GM23248 (cell line): ENCODE measurements around the gene RNASEH1. TPM values are rescaled to one million over a fixed set of nuclear protein-coding genes. Genes with fewer than 3 reads are reported as not detected.

Experiments used
- DNase-seq: peaks from one replicate; pipeline ENCODE4 v3.0.0-alpha.2; 2015
- H2AFZ ChIP-seq: fragments of 200-600 bp; sonication (generic); 2 replicates; pipeline ENCODE4 v1.6.1; 2016; ENCODE audit warnings: antibody characterized with exemption
- H3F3A ChIP-seq: fragments of 200-600 bp; sonication (generic); 2 replicates; pipeline ENCODE4 v1.6.1; 2016; ENCODE audit warnings: mild to moderate bottlenecking, antibody characterized with exemption, mixed run types; ENCODE audit not compliant: insufficient read depth
- H3K27ac ChIP-seq: fragments of 200-600 bp; sonication (generic); 2 replicates; pipeline ENCODE4 v1.5.1; 2016; ENCODE audit warnings: mild to moderate bottlenecking
- H3K27me3 ChIP-seq: fragments of 200-600 bp; sonication (generic); replicated peaks from 2 replicates; pipeline ENCODE4 v1.6.1; 2016; ENCODE audit warnings: mild to moderate bottlenecking; ENCODE audit not compliant: insufficient read depth
- H3K36me3 ChIP-seq: fragments of 200-600 bp; sonication (generic); 2 replicates; pipeline ENCODE4 v1.6.1; 2016; ENCODE audit warnings: low read depth, mild to moderate bottlenecking
- H3K4me1 ChIP-seq: fragments of 200-600 bp; sonication (generic); 2 replicates; pipeline ENCODE4 v1.6.1; 2016; ENCODE audit warnings: mild to moderate bottlenecking; ENCODE audit not compliant: insufficient read depth
- H3K4me2 ChIP-seq: fragments of 200-600 bp; sonication (generic); one replicate; pipeline ENCODE4 v1.6.1; 2016; ENCODE audit warnings: mild to moderate bottlenecking; ENCODE audit not compliant: unreplicated experiment
- H3K4me3 ChIP-seq: fragments of 200-600 bp; sonication (generic); 2 replicates; pipeline ENCODE4 v1.5.1; 2016; ENCODE audit warnings: mild to moderate bottlenecking
- H3K79me2 ChIP-seq: fragments of 200-600 bp; sonication (generic); 2 replicates; pipeline ENCODE4 v1.6.1; 2016; ENCODE audit warnings: mild to moderate bottlenecking; ENCODE audit not compliant: insufficient read depth
- H3K9ac ChIP-seq: fragments of 200-600 bp; sonication (generic); 2 replicates; pipeline ENCODE4 v1.6.1; 2016; ENCODE audit warnings: mild to moderate bottlenecking
- H3K9me2 ChIP-seq: fragments of 200-600 bp; sonication (generic); 2 replicates; pipeline ENCODE4 v1.6.1; 2016; ENCODE audit warnings: mixed run types, mild to moderate bottlenecking, moderate library complexity; ENCODE audit not compliant: insufficient read depth
- H3K9me3 ChIP-seq: fragments of 200-600 bp; sonication (generic); one replicate; pipeline ENCODE4 v1.6.1; 2017; ENCODE audit warnings: low read depth
- H4K20me1 ChIP-seq: fragments of 200-600 bp; sonication (generic); 2 replicates; pipeline ENCODE4 v1.6.0; 2016; ENCODE audit not compliant: insufficient read depth
- EZH2 ChIP-seq: fragments of 200-600 bp; sonication (generic); IDR thresholded peaks from 2 replicates; pipeline ENCODE4 v1.6.1; 2018; ENCODE audit warnings: antibody characterized with exemption, mild to moderate bottlenecking; ENCODE audit not compliant: insufficient read depth, poor library complexity, severe bottlenecking
- EZH2phosphoT487 ChIP-seq: fragments of 200-600 bp; sonication (generic); IDR thresholded peaks from 2 replicates; pipeline ENCODE4 v1.6.1; 2018; ENCODE audit warnings: antibody characterized with exemption, moderate library complexity, mild to moderate bottlenecking, low read depth; ENCODE audit not compliant: insufficient read depth
- WGBS, 2 experiments: methylation state at CpG; one replicate each; pipeline ENCODE4 v1.1.6; 2015 to 2017; ENCODE audit warnings: low lambda C conversion rate in 2 of 2, low coverage in 1 of 2; ENCODE audit errors: missing lambda C conversion rate in 2 of 2; 5-methylcytosine and 5-hydroxymethylcytosine counted together
- in situ Hi-C: fragments of 300-500 bp; cut with MboI; formaldehyde crosslinking; loops from 2 replicates; pipeline ENCODE4 v1.15.0; 2020
- polyA plus RNA-seq: library from polyadenylated mRNA; unstranded; fragments of >200 nt; fragmentation: Nextera tagmentation; extraction: Ambion mirVana; gene quantifications from 2 replicates; pipeline ENCODE4 v1.2.1, GENCODE V29; 2016
- total RNA-seq: library from RNA; depleted of rRNA; stranded (reverse); fragments of >200 nt; shearing (Covaris generic); gene quantifications from 2 replicates; pipeline ENCODE4 v1.2.3, GENCODE V29; 2014

Gene RNASEH1
- total and polyA plus RNA-seq, 2 experiments from 2014 or later = 37.4 to 52.4 TPM

GRCh38 chr2:3589086-3589485, 31.0 kb upstream of the RNASEH1 start:
- 90 to 92% methylated on average over 11 of the region's 11 CpGs for WGBS, 2 experiments
- TF ChIP-seq EZH2 = no peak
- no peaks in the 10 kb centered on the region for H3K4me1 ChIP-seq

GRCh38 chr2:3588084-3588483, 30.0 kb upstream of the RNASEH1 start:
- in situ Hi-C loops = no loop called here
- no peak for DNase-seq
- Histone ChIP-seq H3K27ac (no peak overlapping the region), H3K36me3 (peaks cover 11% of the 10 kb centered on the region), H3K79me2 (no peaks in the 10 kb centered on the region), H3K27me3 (no peaks in the 10 kb centered on the region), H3K9ac (no peak overlapping the region), H2AFZ (no peak overlapping the region), H4K20me1 (no peaks in the 10 kb centered on the region), H3K9me3 (no peaks in the 10 kb centered on the region), H3K4me3 (no peak overlapping the region), H3K4me2 (no peak overlapping the region), H3K9me2 (no peaks in the 10 kb centered on the region), H3F3A (peaks cover 14% of the 10 kb centered on the region), H3K4me1 (no peaks in the 10 kb centered on the region)
- 91 to 92% methylated on average over 5 to 7 of the region's 7 CpGs for WGBS, 2 experiments
- TF ChIP-seq EZH2 = no peak
- no peak for TF ChIP-seq EZH2phosphoT487

More at GRCh38 chr2:3589086-3589485, 31.0 kb upstream of the RNASEH1 start:
- no peak overlapping the region for H3K27ac ChIP-seq
- H3K9ac ChIP-seq = no peak overlapping the region
- H3F3A ChIP-seq = peaks cover 4% of the 10 kb centered on the region; the same call in 1 of the 2 replicates
- no peaks in the 10 kb centered on the region for H3K9me3 ChIP-seq
- in situ Hi-C loops = no loop called here
- H2AFZ ChIP-seq = no peak overlapping the region
- H3K9me2 ChIP-seq = no peaks in the 10 kb centered on the region
- no peak for DNase-seq
- H4K20me1 ChIP-seq = no peaks in the 10 kb centered on the region
- H3K79me2 ChIP-seq = no peaks in the 10 kb centered on the region
- no peak overlapping the region for H3K4me2 ChIP-seq
- H3K4me3 ChIP-seq = no peak overlapping the region
- peaks cover under 1% of the 10 kb centered on the region; the same call in 1 of the 2 replicates for H3K36me3 ChIP-seq
- no peaks in the 10 kb centered on the region for H3K27me3 ChIP-seq

GRCh38 chr2:3587432-3587831, 29.3 kb upstream of the RNASEH1 start:
- no peak overlapping the region for H3K9ac ChIP-seq
- no peaks in the 10 kb centered on the region for H3K79me2 ChIP-seq
- H3K4me1 ChIP-seq = no peaks in the 10 kb centered on the region
- H3K27ac ChIP-seq = no peak overlapping the region
- no peak overlapping the region for H2AFZ ChIP-seq
- no peak for DNase-seq
- in situ Hi-C loops = no loop called here
- no peak overlapping the region for H3K4me3 ChIP-seq
- no peaks in the 10 kb centered on the region for H4K20me1 ChIP-seq
- TF ChIP-seq EZH2phosphoT487 (no peak), EZH2 (no peak)
- no peaks in the 10 kb centered on the region for H3K9me3 ChIP-seq
- 86 to 90% methylated on average over 6 of the region's 6 CpGs for WGBS, 2 experiments
- H3K36me3 ChIP-seq = peaks cover 14% of the 10 kb centered on the region
- H3F3A ChIP-seq = peaks cover 20% of the 10 kb centered on the region
- no peak overlapping the region for H3K4me2 ChIP-seq
- H3K9me2 ChIP-seq = no peaks in the 10 kb centered on the region
- no peaks in the 10 kb centered on the region for H3K27me3 ChIP-seq

- no peak overlapping the region for H3K27ac ChIP-seq
- WGBS, 2 experiments = 83 to 87% methylated on average over 5 of the region's 5 CpGs
- H4K20me1 ChIP-seq = no peaks in the 10 kb centered on the region
- H2AFZ ChIP-seq = no peak overlapping the region
- DNase-seq = no peak
- H3K9ac ChIP-seq = no peak overlapping the region
- H3K27me3 ChIP-seq = no peaks in the 10 kb centered on the region
- H3K79me2 ChIP-seq = peaks cover 2% of the 10 kb centered on the region
- no peak overlapping the region for H3K4me2 ChIP-seq
- no peaks in the 10 kb centered on the region for H3K9me3 ChIP-seq
- in situ Hi-C loops = no loop called here
- peaks cover 23% of the 10 kb centered on the region for H3F3A ChIP-seq
- no peaks in the 10 kb centered on the region for H3K4me1 ChIP-seq
- H3K4me3 ChIP-seq = no peak overlapping the region
- TF ChIP-seq EZH2 (no peak), EZH2phosphoT487 (no peak)
- no peaks in the 10 kb centered on the region for H3K9me2 ChIP-seq
- peaks cover 15% of the 10 kb centered on the region for H3K36me3 ChIP-seq
These were observed 28.9 kb upstream of the RNASEH1 start for GRCh38 chr2:3587021-3587420.

- Histone ChIP-seq H2AFZ (no peak overlapping the region), H3K4me1 (no peaks in the 10 kb centered on the region), H3F3A (peaks cover 31% of the 10 kb centered on the region), H3K27me3 (no peaks in the 10 kb centered on the region), H3K9ac (no peak overlapping the region), H3K9me2 (no peaks in the 10 kb centered on the region), H3K4me2 (no peak overlapping the region), H3K79me2 (peaks cover 10% of the 10 kb centered on the region), H3K4me3 (no peak overlapping the region), H3K27ac (no peak overlapping the region), H3K36me3 (peaks cover 23% of the 10 kb centered on the region), H4K20me1 (no peaks in the 10 kb centered on the region; the same call in 1 of the 2 replicates), H3K9me3 (no peaks in the 10 kb centered on the region)
- no peak for DNase-seq
- 88 to 91% methylated on average over 16 of the region's 16 CpGs for WGBS, 2 experiments
- TF ChIP-seq EZH2 (no peak), EZH2phosphoT487 (no peak)
- in situ Hi-C loops = no loop called here
These were observed 28.1 kb upstream of the RNASEH1 start for GRCh38 chr2:3586220-3586619.
